Tibial artery (tissue), 4 donors: ENCODE results near the gene MEPCE.
"Not testable (repeated sequence)": the region's sequence is repeated elsewhere in the genome, so short reads cannot be mapped to it uniquely, and the experiment has no call there.

Source experiments
- DNase-seq, 2 donors: peaks; one replicate each; pipeline ENCODE4 v3.0.0-alpha.2; 2019
- H3K27ac ChIP-seq, 2 donors: fragments of 200-600 bp; sonication (generic) in 1 of 2; 1 replicate in 1 of 2; 2 replicates in 1 of 2; pipeline ENCODE4 v1.5.1; 2018 to 2019; ENCODE audit warnings: mild to moderate bottlenecking in 1 of 2
- H3K27me3 ChIP-seq, 2 donors: fragments of 200-600 bp; sonication (generic) in 1 of 2; one replicate each; pipeline versions ENCODE4 v1.5.1 to v1.6.0; 2016 to 2019
- H3K36me3 ChIP-seq, 3 donors: fragments of 200-600 bp; sonication (generic) in 2 of 3; one replicate each; pipeline ENCODE4 v1.5.1; 2016 to 2019; ENCODE audit warnings: mild to moderate bottlenecking in 2 of 3
- H3K4me1 ChIP-seq, 4 donors: fragments of 200-600 bp; sonication (generic) in 2 of 4; 1 replicate in 3 of 4; 2 replicates in 1 of 4; pipeline ENCODE4 v1.5.1; 2016 to 2019
- H3K4me3 ChIP-seq, 2 donors: fragments of 200-600 bp; sonication (generic) in 1 of 2; 1 replicate in 1 of 2; 2 replicates in 1 of 2; pipeline ENCODE4 v1.5.1; 2018 to 2019; ENCODE audit warnings: mild to moderate bottlenecking in 2 of 2
- H3K9me3 ChIP-seq, 3 donors: fragments of 200-600 bp; sonication (generic) in 1 of 3; one replicate each; pipeline ENCODE4 v1.5.1; 2016 to 2019
- intact Hi-C: fragments of 100-400 bp; cut with DNase I; formaldehyde crosslinking; loops from one replicate; pipeline ENCODE4 v1.15.0; 2023; ENCODE audit warnings: low total_unique reads
- TF ChIP-seq, protein P1 (sequence below), 2 experiments: fragments of 200-600 bp in 1 of 2; fragments of 450-650 bp in 1 of 2; IDR thresholded peaks; one replicate each; pipeline ENCODE4 v1.5.1; 2017 to 2019; ENCODE audit warnings: antibody characterized with exemption in 2 of 2, mild to moderate bottlenecking in 1 of 2, moderate library complexity in 1 of 2

MEPCE gene

DNA sequence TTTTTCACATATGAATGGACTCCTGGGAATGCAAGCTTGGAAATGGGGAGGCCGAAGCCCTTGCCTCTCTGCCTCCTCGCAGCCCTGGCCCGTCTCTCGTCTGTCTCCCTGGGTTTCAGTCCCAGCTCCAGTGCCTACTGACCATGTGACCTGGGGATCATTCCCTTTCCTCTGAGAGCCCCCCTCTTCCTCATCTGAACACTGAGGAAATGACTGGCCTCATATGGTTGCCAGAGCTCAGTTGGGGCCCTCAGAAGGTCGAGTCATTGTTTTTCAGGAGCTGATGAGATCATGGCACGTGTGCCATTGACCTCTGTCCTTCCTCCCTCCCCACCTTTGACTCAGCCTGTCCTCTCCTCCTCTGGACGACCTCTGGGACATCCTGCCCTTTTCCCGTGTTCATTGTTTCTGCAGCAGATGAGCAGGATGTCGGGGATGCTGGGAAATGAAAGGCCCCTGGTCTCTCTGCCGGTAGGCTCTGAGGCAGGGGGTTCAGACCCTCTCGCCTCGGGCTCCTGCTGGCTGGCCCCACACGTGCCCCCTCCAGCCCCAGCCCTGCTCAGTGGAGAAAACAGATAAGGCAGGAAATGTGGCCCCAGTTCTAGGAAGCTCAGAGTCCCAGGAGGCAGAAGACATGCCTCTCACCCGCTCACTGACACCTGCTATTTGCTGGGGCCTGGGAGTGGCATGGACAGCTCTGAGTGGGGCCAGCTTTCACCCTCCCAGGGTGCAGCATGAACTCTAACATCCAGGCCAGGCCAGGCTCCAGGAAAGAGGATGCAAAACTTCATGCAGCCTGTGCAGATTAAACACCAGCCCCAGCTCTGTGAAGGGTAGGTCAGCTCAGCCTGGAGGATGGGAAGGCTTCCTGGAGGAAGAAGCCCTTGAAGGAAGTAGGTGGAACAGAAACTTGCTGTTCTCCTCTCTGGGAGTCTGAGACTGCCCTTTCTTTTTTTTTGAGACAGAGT lies 15.0 kb downstream of the MEPCE start:
- TF ChIP-seq, protein P1, sequence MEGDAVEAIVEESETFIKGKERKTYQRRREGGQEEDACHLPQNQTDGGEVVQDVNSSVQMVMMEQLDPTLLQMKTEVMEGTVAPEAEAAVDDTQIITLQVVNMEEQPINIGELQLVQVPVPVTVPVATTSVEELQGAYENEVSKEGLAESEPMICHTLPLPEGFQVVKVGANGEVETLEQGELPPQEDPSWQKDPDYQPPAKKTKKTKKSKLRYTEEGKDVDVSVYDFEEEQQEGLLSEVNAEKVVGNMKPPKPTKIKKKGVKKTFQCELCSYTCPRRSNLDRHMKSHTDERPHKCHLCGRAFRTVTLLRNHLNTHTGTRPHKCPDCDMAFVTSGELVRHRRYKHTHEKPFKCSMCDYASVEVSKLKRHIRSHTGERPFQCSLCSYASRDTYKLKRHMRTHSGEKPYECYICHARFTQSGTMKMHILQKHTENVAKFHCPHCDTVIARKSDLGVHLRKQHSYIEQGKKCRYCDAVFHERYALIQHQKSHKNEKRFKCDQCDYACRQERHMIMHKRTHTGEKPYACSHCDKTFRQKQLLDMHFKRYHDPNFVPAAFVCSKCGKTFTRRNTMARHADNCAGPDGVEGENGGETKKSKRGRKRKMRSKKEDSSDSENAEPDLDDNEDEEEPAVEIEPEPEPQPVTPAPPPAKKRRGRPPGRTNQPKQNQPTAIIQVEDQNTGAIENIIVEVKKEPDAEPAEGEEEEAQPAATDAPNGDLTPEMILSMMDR (IDR thresholded peaks at IDR 0.05), result no peak
- DNase-seq, result no peak
- Histone ChIP-seq H3K4me3 (no peak overlapping the region), H3K27ac (no peak overlapping the region), H3K36me3 (no peaks in the 10 kb centered on the region), H3K4me1 (no peaks in the 10 kb centered on the region), H3K27me3 (no peaks in the 10 kb centered on the region), H3K9me3 (no peaks in the 10 kb centered on the region)
- intact Hi-C loops, result no loop called here

DNA sequence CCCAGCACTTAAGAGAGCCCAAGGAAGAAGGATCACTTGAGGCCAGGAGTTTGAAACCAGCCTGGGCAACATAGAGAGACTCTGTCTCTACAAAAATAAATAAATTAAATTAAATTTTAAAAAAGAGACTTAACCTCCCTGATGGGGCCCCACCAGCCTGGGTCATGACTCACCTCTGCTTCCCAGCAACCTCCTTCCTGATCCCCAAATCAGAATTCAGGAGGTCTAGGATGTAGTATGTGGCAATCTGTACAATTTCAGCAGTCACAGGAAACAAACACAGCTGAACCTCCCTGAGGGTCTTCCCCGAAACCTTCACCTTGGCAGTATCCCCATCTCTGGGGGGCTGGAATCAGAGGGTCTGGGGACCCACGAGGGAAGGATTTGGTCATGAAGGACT lies 16.4 kb downstream of the MEPCE start:
- Histone ChIP-seq H3K27ac (no peak overlapping the region), H3K4me3 (no peak overlapping the region), H3K27me3 (no peaks in the 10 kb centered on the region), H3K36me3 (no peaks in the 10 kb centered on the region), H3K4me1 (peaks cover 0 to 12% (median 7%) of the 10 kb centered on the region in 4 donors), H3K9me3 (no peaks in the 10 kb centered on the region)
- TF ChIP-seq, protein P1 (IDR thresholded peaks at IDR 0.05), result no peak
- DNase-seq, result no peak
- intact Hi-C loops, result no loop called here

DNA sequence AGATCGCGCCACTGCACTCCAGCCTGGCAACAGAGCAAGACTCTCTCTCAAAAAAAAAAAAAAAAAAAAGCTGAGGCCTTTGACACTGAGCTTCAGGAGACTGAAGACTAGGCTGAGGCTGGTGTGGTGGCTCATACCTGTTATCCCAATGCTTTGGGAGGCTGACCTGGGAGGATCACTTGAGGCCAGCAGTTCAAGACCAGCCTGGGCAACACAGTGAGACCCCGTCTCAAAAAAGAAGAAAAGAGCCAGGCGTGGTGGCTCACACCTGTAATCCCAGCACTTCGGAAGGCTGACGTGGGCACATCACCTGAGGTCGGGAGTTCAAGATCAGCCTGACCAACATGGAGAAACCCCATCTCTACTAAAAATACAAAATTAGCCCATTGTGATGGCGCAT lies 17.7 kb downstream of the MEPCE start:
- H3K4me1 ChIP-seq, result peaks cover 0 to 12% (median 7%) of the 10 kb centered on the region in 4 donors
- H3K4me3 ChIP-seq, H3K9me3 ChIP-seq, H3K36me3 ChIP-seq, DNase-seq, intact Hi-C loops, H3K27me3 ChIP-seq, H3K27ac ChIP-seq: not testable (repeated sequence)

DNA sequence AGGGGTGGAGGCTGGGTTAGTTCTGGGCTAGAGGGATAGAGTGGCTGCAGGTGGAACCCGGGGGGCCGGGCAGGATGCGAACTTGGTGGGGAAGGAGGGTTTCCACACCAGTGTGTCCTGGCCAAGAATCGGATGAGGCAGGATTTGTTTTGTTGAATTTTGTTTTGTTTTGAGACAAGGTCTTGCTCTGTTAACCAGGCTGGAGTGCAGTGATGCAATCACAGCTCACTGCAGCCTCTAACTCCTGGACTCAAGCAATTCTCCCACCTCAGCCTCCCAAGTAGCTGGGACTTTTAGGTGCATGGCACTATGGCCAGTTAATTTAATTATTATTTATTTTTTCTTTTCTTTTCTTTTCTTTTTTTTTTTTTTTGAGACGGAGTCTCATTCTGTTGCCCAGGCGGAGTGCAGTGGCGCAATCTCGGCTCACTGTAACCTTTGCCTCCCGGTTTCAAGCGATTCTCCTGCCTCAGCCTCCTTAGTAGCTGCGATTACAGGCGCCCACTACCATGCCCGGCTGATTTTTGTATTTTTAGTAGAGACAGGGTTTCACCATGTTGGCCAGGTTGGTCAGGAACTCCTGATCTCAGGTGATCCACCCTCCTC lies 19.7 kb downstream of the MEPCE start:
- H3K27ac ChIP-seq, result no peak overlapping the region
- H3K9me3 ChIP-seq, result no peaks in the 10 kb centered on the region
- H3K4me3 ChIP-seq, result no peak overlapping the region
- DNase-seq, result no peak
- no peaks in the 10 kb centered on the region for H3K27me3 ChIP-seq
- no peaks in the 10 kb centered on the region for H3K36me3 ChIP-seq
- TF ChIP-seq, protein P1 (IDR thresholded peaks at IDR 0.05), result no peak
- intact Hi-C loops, result no loop called here
- H3K4me1 ChIP-seq, result peaks cover 0 to 12% (median 7%) of the 10 kb centered on the region in 4 donors

DNA sequence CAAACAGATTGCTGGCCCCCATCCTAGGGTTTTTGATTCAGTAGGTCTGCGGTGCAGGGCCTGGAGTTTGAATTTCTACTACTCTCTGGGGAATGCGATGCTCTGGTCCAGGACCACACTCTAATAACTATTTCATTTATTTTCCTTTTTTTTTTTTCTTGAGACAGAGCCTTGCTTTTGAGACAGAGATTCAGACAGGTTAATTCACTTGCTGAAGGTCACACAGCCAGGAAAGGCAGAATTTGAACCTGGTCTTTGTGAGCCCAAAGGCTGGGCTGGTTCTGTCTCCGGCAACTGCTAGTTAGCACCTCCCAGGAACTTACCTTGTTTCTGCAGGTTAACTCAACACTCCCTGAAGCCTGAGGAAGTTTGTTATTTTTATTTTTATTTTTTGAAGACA lies 22.9 kb downstream of the MEPCE start:
- peaks cover 0 to 5% (median 0%) of the 10 kb centered on the region in 3 donors for H3K36me3 ChIP-seq
- no peak for DNase-seq
- H3K4me1 ChIP-seq, result peaks cover 0 to 12% (median 7%) of the 10 kb centered on the region in 4 donors
- H3K27me3 ChIP-seq, result no peaks in the 10 kb centered on the region
- intact Hi-C loops, result no loop called here
- H3K9me3 ChIP-seq, result no peaks in the 10 kb centered on the region
- H3K4me3 ChIP-seq, result no peak overlapping the region
- no peak overlapping the region for H3K27ac ChIP-seq
- TF ChIP-seq, protein P1 (IDR thresholded peaks at IDR 0.05), result no peak

DNA sequence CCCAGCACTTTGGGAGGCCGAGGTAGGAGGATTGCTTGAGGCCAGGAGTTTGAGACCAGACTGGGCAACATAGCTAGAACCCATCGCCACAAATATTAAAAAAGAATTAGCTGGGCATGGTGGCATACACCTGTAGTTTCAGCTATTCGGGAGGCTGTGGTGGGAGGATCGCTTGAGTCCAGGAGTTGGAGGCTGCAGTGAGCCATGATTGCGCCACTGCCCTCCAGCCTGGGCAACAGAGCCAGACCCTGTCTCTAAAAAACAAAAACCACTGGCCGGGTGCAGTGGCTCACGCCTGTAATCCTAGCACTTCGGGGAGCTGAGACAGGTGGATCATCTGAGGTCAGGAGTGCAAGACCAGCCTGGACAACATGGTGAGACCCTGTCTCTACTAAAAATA lies 24.2 kb downstream of the MEPCE start:
- H3K4me3 ChIP-seq, H3K27ac ChIP-seq, H3K9me3 ChIP-seq, DNase-seq, H3K36me3 ChIP-seq, intact Hi-C loops, H3K27me3 ChIP-seq: not testable (repeated sequence)
- H3K4me1 ChIP-seq, result peaks cover 0 to 12% (median 7%) of the 10 kb centered on the region in 4 donors
